Breast epithelium (tissue), 4 donors: ENCODE measurements around the gene PCDHGA11. TPM values are rescaled to one million over a fixed set of nuclear protein-coding genes. Genes with fewer than 3 reads are reported as not detected.
"Not testable (repeated sequence)": the region's sequence is repeated elsewhere in the genome, so short reads cannot be mapped to it uniquely, and the experiment has no call there.

ENCODE experiments used
- DNase-seq, 2 donors: peaks; one replicate each; pipeline ENCODE4 v3.0.0-alpha.2; 2019; ENCODE audit warnings: low spot score in 2 of 2
- H3K27ac ChIP-seq, 2 donors: fragments of 200-600 bp; sonication (generic) in 1 of 2; one replicate each; pipeline ENCODE4 v1.5.1; 2016 to 2019; ENCODE audit warnings: mild to moderate bottlenecking in 1 of 2
- H3K27me3 ChIP-seq, 2 donors: fragments of 200-600 bp; sonication (generic) in 1 of 2; one replicate each; pipeline versions ENCODE4 v1.5.1 to v1.6.0; 2017 to 2019; ENCODE audit warnings: control low read depth in 1 of 2, mild to moderate bottlenecking in 1 of 2
- H3K36me3 ChIP-seq: fragments of 200-600 bp; one replicate; pipeline ENCODE4 v1.5.1; 2019
- H3K4me1 ChIP-seq, 2 donors: fragments of 200-600 bp; sonication (generic); one replicate each; pipeline ENCODE4 v1.5.1; 2016 to 2019; ENCODE audit warnings: control low read depth in 1 of 2
- H3K4me3 ChIP-seq, 3 donors: fragments of 200-600 bp; sonication (generic); 1 replicate in 2 of 3; 2 replicates in 1 of 3; pipeline ENCODE4 v1.5.1; 2016 to 2019; ENCODE audit warnings: mild to moderate bottlenecking in 3 of 3, moderate library complexity in 2 of 3
- H3K9me3 ChIP-seq, 2 donors: fragments of 200-600 bp; sonication (generic) in 1 of 2; one replicate each; pipeline ENCODE4 v1.5.1; 2016 to 2019; ENCODE audit warnings: control low read depth in 1 of 2
- CTCF ChIP-seq, 3 donors: fragments of 450-650 bp; IDR thresholded peaks; one replicate each; pipeline ENCODE4 v1.5.1; 2016 to 2017; ENCODE audit warnings: antibody characterized with exemption in 3 of 3, mild to moderate bottlenecking in 3 of 3, moderate library complexity in 3 of 3
- POLR2A ChIP-seq: fragments of 450-650 bp; IDR thresholded peaks from one replicate; pipeline ENCODE4 v1.6.1; 2016; ENCODE audit warnings: antibody characterized with exemption, mild to moderate bottlenecking, moderate library complexity
- POLR2AphosphoS5 ChIP-seq, 3 donors: sonication (generic); formaldehyde crosslinking; IDR thresholded peaks; one replicate each; pipeline ENCODE4 v1.6.1; 2017; ENCODE audit warnings: antibody characterized with exemption in 3 of 3
- intact Hi-C: fragments of 100-400 bp; cut with DNase I; formaldehyde crosslinking; loops from one replicate; pipeline ENCODE4 v1.15.1; 2023; ENCODE audit warnings: low total_unique reads
- total RNA-seq, 3 donors: library from RNA; depleted of rRNA; stranded (reverse); fragments of >200 nt; gene quantifications; one replicate each; pipeline ENCODE4 v1.1.0, GENCODE V29; 2016

Gene PCDHGA11
- total RNA-seq, 3 donors from 2014 or later: 5.0 to 9.8 (median 9.7) TPM

- TF ChIP-seq CTCF (IDR thresholded peaks at IDR 0.05) (no peak), POLR2AphosphoS5 (IDR thresholded peaks at IDR 0.05) (no peak), POLR2A (no peak)
- H3K4me3 ChIP-seq: peak overlapping the region; percentile 26 to 48 (median 36)
- H3K27me3 ChIP-seq: no peaks in the 10 kb centered on the region
- intact Hi-C loops: no loop called here
- no peaks in the 10 kb centered on the region for H3K4me1 ChIP-seq
- DNase-seq: no peak
- H3K9me3 ChIP-seq: peaks cover 86 to 99% of the 10 kb centered on the region in 2 donors
- H3K27ac ChIP-seq: no peak overlapping the region
- H3K36me3 ChIP-seq: no peaks in the 10 kb centered on the region
Observed at GRCh38 chr5:141431286-141431685, 10.4 kb downstream of the PCDHGA11 start.

GRCh38 chr5:141432308-141432707 is 11.5 kb downstream of the PCDHGA11 start:
- H3K27me3 ChIP-seq, H3K36me3 ChIP-seq, H3K27ac ChIP-seq, intact Hi-C loops, H3K4me1 ChIP-seq, DNase-seq: not testable (repeated sequence)
- H3K4me3 ChIP-seq: peak overlapping the region in 1 of 3 donors; percentile 48
- H3K9me3 ChIP-seq: peaks cover 86 to 99% of the 10 kb centered on the region in 2 donors

GRCh38 chr5:141432726-141433125 is 11.9 kb downstream of the PCDHGA11 start:
- intact Hi-C loops: not testable (repeated sequence)
- H3K9me3 ChIP-seq: peaks cover 86 to 99% of the 10 kb centered on the region in 2 donors

GRCh38 chr5:141434006-141434405 is 13.2 kb downstream of the PCDHGA11 start:
- no peak for DNase-seq
- no peaks in the 10 kb centered on the region for H3K4me1 ChIP-seq
- no peak overlapping the region for H3K4me3 ChIP-seq
- intact Hi-C loops: no loop called here
- H3K27ac ChIP-seq: no peak overlapping the region
- no peak for TF ChIP-seq POLR2AphosphoS5 (IDR thresholded peaks at IDR 0.05)
- H3K9me3 ChIP-seq: peaks cover 84 to 99% of the 10 kb centered on the region in 2 donors
- H3K36me3 ChIP-seq: no peaks in the 10 kb centered on the region
- no peaks in the 10 kb centered on the region for H3K27me3 ChIP-seq

More at GRCh38 chr5:141432726-141433125, 11.9 kb downstream of the PCDHGA11 start:
- H3K4me1 ChIP-seq, DNase-seq, H3K27ac ChIP-seq, H3K27me3 ChIP-seq, H3K36me3 ChIP-seq: not testable (repeated sequence)
- H3K4me3 ChIP-seq: peak overlapping the region in 1 of 3 donors; percentile 27

GRCh38 chr5:141437221-141437620 is 16.4 kb downstream of the PCDHGA11 start:
- intact Hi-C loops: no loop called here
- no peak for TF ChIP-seq POLR2A
- TF ChIP-seq CTCF (IDR thresholded peaks at IDR 0.05): no peak
- TF ChIP-seq POLR2AphosphoS5 (IDR thresholded peaks at IDR 0.05): no peak
- peaks cover 90 to 100% of the 10 kb centered on the region in 2 donors for H3K9me3 ChIP-seq
- H3K4me1 ChIP-seq: no peaks in the 10 kb centered on the region
- H3K4me3 ChIP-seq: no peak overlapping the region
- H3K27me3 ChIP-seq: no peaks in the 10 kb centered on the region
- H3K36me3 ChIP-seq: no peaks in the 10 kb centered on the region
- no peak for DNase-seq
- H3K27ac ChIP-seq: no peak overlapping the region

GRCh38 chr5:141439411-141440141 is 18.7 kb downstream of the PCDHGA11 start:
- TF ChIP-seq POLR2AphosphoS5 (IDR thresholded peaks at IDR 0.05) (no peak), CTCF (IDR thresholded peaks at IDR 0.05) (no peak), POLR2A (no peak)
- DNase-seq: no peak
- Histone ChIP-seq H3K9me3 (peaks cover 84 to 97% of the 10 kb centered on the region in 2 donors), H3K27me3 (no peaks in the 10 kb centered on the region), H3K27ac (no peak overlapping the region), H3K36me3 (no peaks in the 10 kb centered on the region), H3K4me1 (no peaks in the 10 kb centered on the region), H3K4me3 (no peak overlapping the region)
- intact Hi-C loops: no loop called here
